PC-9 (cell line): ENCODE results near the gene HSD3B2.

Experiments used
- EZH2 ChIP-seq: fragments of 200-600 bp; sonication (generic); IDR thresholded peaks from 2 replicates; pipeline ENCODE4 v1.8.0; 2017; ENCODE audit warnings: antibody characterized with exemption, low read depth
- TF ChIP-seq, protein P1 (sequence below): fragments of 200-600 bp; sonication (generic); conservative IDR thresholded peaks from 2 replicates; pipeline ENCODE4 v1.6.1; 2017; ENCODE audit warnings: mixed run types, antibody characterized with exemption, mild to moderate bottlenecking, moderate library complexity

DNA sequence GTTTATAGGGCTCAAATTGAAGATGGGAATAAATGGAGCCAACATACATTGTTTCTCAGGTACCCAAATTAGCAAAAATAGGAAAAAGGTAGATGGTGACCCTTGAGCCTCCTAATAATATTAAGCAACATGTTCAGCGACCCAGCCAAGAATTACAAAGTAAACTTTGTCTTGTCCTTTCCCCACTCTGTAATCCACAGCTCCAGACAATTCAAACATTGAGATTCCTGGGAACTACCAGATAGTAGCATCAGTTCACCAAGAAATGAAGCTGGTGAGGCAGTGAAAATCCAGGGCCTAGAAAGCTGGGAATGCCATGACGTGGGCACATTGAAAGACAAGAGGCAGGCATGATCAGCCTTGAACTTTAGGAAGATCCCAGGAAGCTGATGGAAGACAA lies 34.6 kb upstream of the HSD3B2 start:
- TF ChIP-seq EZH2: no peak
- TF ChIP-seq, protein P1, sequence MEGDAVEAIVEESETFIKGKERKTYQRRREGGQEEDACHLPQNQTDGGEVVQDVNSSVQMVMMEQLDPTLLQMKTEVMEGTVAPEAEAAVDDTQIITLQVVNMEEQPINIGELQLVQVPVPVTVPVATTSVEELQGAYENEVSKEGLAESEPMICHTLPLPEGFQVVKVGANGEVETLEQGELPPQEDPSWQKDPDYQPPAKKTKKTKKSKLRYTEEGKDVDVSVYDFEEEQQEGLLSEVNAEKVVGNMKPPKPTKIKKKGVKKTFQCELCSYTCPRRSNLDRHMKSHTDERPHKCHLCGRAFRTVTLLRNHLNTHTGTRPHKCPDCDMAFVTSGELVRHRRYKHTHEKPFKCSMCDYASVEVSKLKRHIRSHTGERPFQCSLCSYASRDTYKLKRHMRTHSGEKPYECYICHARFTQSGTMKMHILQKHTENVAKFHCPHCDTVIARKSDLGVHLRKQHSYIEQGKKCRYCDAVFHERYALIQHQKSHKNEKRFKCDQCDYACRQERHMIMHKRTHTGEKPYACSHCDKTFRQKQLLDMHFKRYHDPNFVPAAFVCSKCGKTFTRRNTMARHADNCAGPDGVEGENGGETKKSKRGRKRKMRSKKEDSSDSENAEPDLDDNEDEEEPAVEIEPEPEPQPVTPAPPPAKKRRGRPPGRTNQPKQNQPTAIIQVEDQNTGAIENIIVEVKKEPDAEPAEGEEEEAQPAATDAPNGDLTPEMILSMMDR: no peak
